DOHH2 (cell line): ENCODE measurements around the gene NDUFB5.

Experiments used
- H3F3A ChIP-seq: fragments of 200-600 bp; sonication (generic), shearing (Covaris generic); 2 replicates; pipeline ENCODE4 v1.6.0; 2016; ENCODE audit warnings: antibody characterized with exemption, mild to moderate bottlenecking; ENCODE audit not compliant: control insufficient read depth, insufficient read depth
- H3K27ac ChIP-seq: fragments of 200-600 bp; sonication (generic); 2 replicates; pipeline ENCODE4 v1.5.1; 2014; ENCODE audit warnings: low read depth, mild to moderate bottlenecking, low read length, moderate library complexity
- H3K27me3 ChIP-seq: fragments of 200-600 bp; sonication (generic); 2 replicates; pipeline ENCODE4 v1.6.1; 2014; ENCODE audit warnings: mild to moderate bottlenecking, low read length, mixed read lengths; ENCODE audit not compliant: control insufficient read depth
- H3K36me3 ChIP-seq: fragments of 200-600 bp; sonication (generic); 2 replicates; pipeline ENCODE4 v1.6.1; 2014; ENCODE audit warnings: mild to moderate bottlenecking, low read length, moderate library complexity, mixed read lengths; ENCODE audit not compliant: control insufficient read depth
- H3K4me1 ChIP-seq: fragments of 200-600 bp; sonication (generic); 2 replicates; pipeline ENCODE4 v1.6.1; 2014; ENCODE audit warnings: mild to moderate bottlenecking, low read length, mixed read lengths; ENCODE audit not compliant: control insufficient read depth
- H3K4me2 ChIP-seq: fragments of 200-600 bp; sonication (generic); 2 replicates; pipeline ENCODE4 v1.6.0; 2014; ENCODE audit warnings: mild to moderate bottlenecking, low read length, moderate library complexity
- H3K4me3 ChIP-seq: fragments of 200-600 bp; sonication (generic); 2 replicates; pipeline ENCODE4 v1.5.1; 2014; ENCODE audit warnings: mild to moderate bottlenecking, low read length, mixed read lengths
- H3K79me2 ChIP-seq: fragments of 200-600 bp; sonication (generic); 2 replicates; pipeline ENCODE4 v1.6.1; 2014; ENCODE audit warnings: mild to moderate bottlenecking, low read length, mixed read lengths; ENCODE audit not compliant: control insufficient read depth
- H3K9me2 ChIP-seq: fragments of 200-600 bp; sonication (generic); replicated peaks from 2 replicates; pipeline ENCODE4 v1.6.1; 2014; ENCODE audit warnings: mild to moderate bottlenecking, low read length, mixed read lengths; ENCODE audit not compliant: control insufficient read depth
- H3K9me3 ChIP-seq: fragments of 200-600 bp; sonication (generic); 2 replicates; pipeline ENCODE4 v1.6.1; 2014; ENCODE audit warnings: antibody characterized with exemption, low read length, mixed read lengths; ENCODE audit not compliant: control insufficient read depth, insufficient read depth
- H4K20me1 ChIP-seq: fragments of 200-600 bp; sonication (generic); 2 replicates; pipeline ENCODE4 v1.6.0; 2014; ENCODE audit warnings: low read depth, mild to moderate bottlenecking, antibody characterized with exemption, low read length, moderate library complexity; ENCODE audit not compliant: control insufficient read depth, insufficient read depth
- CTCF ChIP-seq: fragments of 200-600 bp; sonication (generic); IDR thresholded peaks from one replicate; pipeline ENCODE4 v1.5.1; 2014; ENCODE audit warnings: antibody characterized with exemption, mild to moderate bottlenecking, low read depth, low read length; ENCODE audit not compliant: poor library complexity, severe bottlenecking
- EZH2phosphoT487 ChIP-seq: fragments of 200-600 bp; sonication (generic); IDR thresholded peaks from 2 replicates; pipeline ENCODE4 v1.6.1; 2017; ENCODE audit warnings: borderline replicate concordance, mild to moderate bottlenecking, antibody characterized with exemption, low read length, moderate library complexity, mixed read lengths

Gene NDUFB5

GRCh38 chr3:179658606-179659005, 54.0 kb downstream of the NDUFB5 start:
- peaks cover 23% of the 10 kb centered on the region for H3K4me1 ChIP-seq
- peaks cover 16% of the 10 kb centered on the region for H4K20me1 ChIP-seq
- no peak overlapping the region for H3K4me3 ChIP-seq
- H3K9me3 ChIP-seq = no peaks in the 10 kb centered on the region
- H3K79me2 ChIP-seq = peaks cover 99% of the 10 kb centered on the region
- H3K36me3 ChIP-seq = peaks cover 20% of the 10 kb centered on the region
- no peaks in the 10 kb centered on the region for H3K27me3 ChIP-seq
- no peaks in the 10 kb centered on the region for H3F3A ChIP-seq
- TF ChIP-seq CTCF (no peak), EZH2phosphoT487 (no peak)
- no peaks in the 10 kb centered on the region for H3K9me2 ChIP-seq
- no peak overlapping the region for H3K4me2 ChIP-seq
- no peak overlapping the region for H3K27ac ChIP-seq

GRCh38 chr3:179660872-179661271, 56.3 kb downstream of the NDUFB5 start:
- peaks cover 8% of the 10 kb centered on the region for H3K4me1 ChIP-seq
- H3K36me3 ChIP-seq = peaks cover 7% of the 10 kb centered on the region
- TF ChIP-seq EZH2phosphoT487 (no peak), CTCF (no peak)
- no peak overlapping the region for H3K4me3 ChIP-seq
- no peaks in the 10 kb centered on the region for H3F3A ChIP-seq
- peaks cover 99% of the 10 kb centered on the region for H3K79me2 ChIP-seq
- H4K20me1 ChIP-seq = peaks cover 13% of the 10 kb centered on the region
- no peak overlapping the region for H3K4me2 ChIP-seq
- no peaks in the 10 kb centered on the region for H3K27me3 ChIP-seq
- no peaks in the 10 kb centered on the region for H3K9me2 ChIP-seq
- H3K27ac ChIP-seq = no peak overlapping the region
- H3K9me3 ChIP-seq = no peaks in the 10 kb centered on the region

GRCh38 chr3:179661777-179662176, 57.2 kb downstream of the NDUFB5 start:
- H3K4me3 ChIP-seq = no peak overlapping the region
- no peaks in the 10 kb centered on the region for H3F3A ChIP-seq
- TF ChIP-seq CTCF = no peak
- TF ChIP-seq EZH2phosphoT487 = no peak
- no peak overlapping the region for H3K27ac ChIP-seq
- no peaks in the 10 kb centered on the region for H3K9me3 ChIP-seq
- H3K79me2 ChIP-seq = peaks cover 99% of the 10 kb centered on the region
- H3K9me2 ChIP-seq = no peaks in the 10 kb centered on the region
- H3K27me3 ChIP-seq = no peaks in the 10 kb centered on the region
- H3K36me3 ChIP-seq = no peaks in the 10 kb centered on the region; the same call in none of the 2 replicates
- H3K4me1 ChIP-seq = 0 out of 2 replicates have a peak, but pooled peaks cover 3% of the 10 kb centered on the region
- no peak overlapping the region for H3K4me2 ChIP-seq
- H4K20me1 ChIP-seq = peaks cover 11% of the 10 kb centered on the region
